Naive thymus-derived CD8-positive, alpha-beta T cell (primary cell): Measurements from ENCODE around the gene LMLN. TPM values are rescaled to one million over a fixed set of nuclear protein-coding genes. Genes with fewer than 3 reads are reported as not detected.
"Not testable (repeated sequence)": the region's sequence is repeated elsewhere in the genome, so short reads cannot be mapped to it uniquely, and the experiment has no call there.

Experiments used
- ATAC-seq, 2 donors: fragments of 150-1000 bp; cut with Tn5 transposase in 1 of 2; sonication (Bioruptor Pico), chemical (Tn5 transposase) in 1 of 2; 1 replicate in 1 of 2; 2 replicates in 1 of 2; pipeline ENCODE4 v1.10.0; 2021; ENCODE audit warnings: mild to moderate bottlenecking in 2 of 2, moderate library complexity in 2 of 2
- POLR2A ChIA-PET: fragments of 350-600 bp; sonication (Branson Sonifier 250); formaldehyde crosslinking; loops from one replicate; lab custom pipeline; 2021; ENCODE audit warnings: antibody characterized with exemption; lab: Charles Lee
- DNase-seq, 10 donors: peaks; one replicate each; pipeline versions ENCODE4 v3.0.0 to v3.0.0-alpha.2; 2020 to 2022
- H3K27ac Mint-ChIP-seq, 10 donors: one replicate each; pipeline ENCODE4 v1.8.0; 2020 to 2022; ENCODE audit warnings: mild to moderate bottlenecking in 10 of 10, mixed read lengths in 10 of 10, moderate library complexity in 4 of 10, inconsistent platforms in 1 of 10
- H3K27me3 Mint-ChIP-seq, 5 donors: one replicate each; pipeline ENCODE4 v1.8.0; 2021 to 2022; ENCODE audit warnings: mixed read lengths in 5 of 5
- H3K36me3 Mint-ChIP-seq, 3 donors: one replicate each; pipeline ENCODE4 v1.8.0; 2020 to 2022; ENCODE audit warnings: mixed read lengths in 3 of 3, mild to moderate bottlenecking in 2 of 3, inconsistent platforms in 1 of 3
- H3K4me1 Mint-ChIP-seq, 4 donors: one replicate each; pipeline ENCODE4 v1.8.0; 2021 to 2022; ENCODE audit warnings: mixed read lengths in 4 of 4
- H3K4me3 Mint-ChIP-seq, 10 donors: one replicate each; pipeline ENCODE4 v1.8.0; 2020 to 2022; ENCODE audit warnings: mild to moderate bottlenecking in 10 of 10, mixed read lengths in 10 of 10, moderate library complexity in 6 of 10, inconsistent platforms in 1 of 10
- H3K9me3 Mint-ChIP-seq, 9 donors: one replicate each; pipeline ENCODE4 v1.8.0; 2020 to 2022; ENCODE audit warnings: mixed read lengths in 9 of 9, mild to moderate bottlenecking in 3 of 9, inconsistent platforms in 1 of 9, moderate library complexity in 1 of 9
- polyA plus RNA-seq, 3 donors: library from polyadenylated mRNA; unstranded; fragments of 300-500 nt; fragmentation: Illumina TruSeq; gene quantifications; one replicate each; pipeline ENCODE4 v1.2.3, GENCODE V29; 2021
- total RNA-seq, 8 experiments: library from RNA in 2 of 8; stranded (reverse) in 2 of 8; gene quantifications; one replicate each; pipeline ENCODE4 v1.2.3 and lab custom pipeline; 2021 to 2026

Gene LMLN
- total and polyA plus RNA-seq, 5 experiments from 2014 or later, result 3.3 to 13.2 (median 4.9) TPM

DNA sequence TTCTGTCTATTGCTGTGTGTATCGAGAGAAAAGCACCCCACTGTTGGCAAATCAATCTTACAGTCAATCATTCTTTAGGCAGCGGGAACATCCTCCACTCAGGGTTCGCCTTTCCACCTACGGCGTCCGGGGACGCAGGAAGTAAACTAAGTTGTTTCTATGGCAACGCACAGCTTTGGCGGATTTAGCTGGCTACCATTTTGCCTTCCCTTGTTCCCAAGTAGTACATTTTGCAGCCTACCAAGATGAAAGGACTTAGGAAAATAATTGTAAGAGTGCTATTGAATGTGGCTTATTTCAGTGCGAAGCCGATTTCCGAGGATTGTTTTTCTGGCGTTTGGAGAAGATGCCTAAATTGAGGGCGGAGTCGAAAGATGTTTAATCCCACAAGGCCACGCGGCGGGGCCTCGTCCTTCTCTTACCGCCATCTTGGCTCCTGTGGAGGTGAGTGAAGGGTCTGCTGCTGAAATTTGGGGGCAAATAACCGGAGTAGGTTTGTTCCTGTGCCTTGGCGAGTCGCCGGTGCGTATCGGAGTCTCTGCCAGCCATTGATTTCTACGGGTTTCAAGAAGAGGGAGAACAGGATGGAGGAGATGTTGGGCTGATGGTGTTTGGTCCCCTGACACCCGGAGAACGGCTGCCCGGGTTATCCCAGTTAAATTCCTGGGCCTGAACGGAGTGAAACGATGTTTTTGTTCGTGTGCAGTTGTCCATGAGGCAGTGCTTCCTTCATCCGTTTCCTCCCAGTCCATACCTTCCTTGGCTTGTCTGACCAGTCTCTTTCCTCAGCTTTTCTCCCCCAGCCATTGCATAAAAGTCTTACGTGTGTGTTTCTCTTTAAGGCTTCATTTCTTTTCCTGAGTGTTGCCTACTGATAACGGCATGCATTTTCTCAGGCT, 10.0 kb upstream of the LMLN start, which contains the start of gene RPL35A:
RPL35A (plus strand) TSS at position 413 of the 899 bp plus-strand sequence. CDS start 778 bp downstream, outside the sequence.
- ATAC-seq (peak; percentile 91 to 92), DNase-seq (peak; percentile 73 to 100 (median 87))
- Mint-ChIP-seq H3K27ac (peak within 1 kb of the TSS; percentile 97 to 100 (median 100)), H3K4me1 (peaks cover 22 to 49% (median 44%) of the 10 kb centered on the region in 4 donors), H3K36me3 (peaks cover 7 to 48% (median 29%) of the 10 kb centered on the region in 3 donors), H3K4me3 (peak within 1 kb of the TSS; percentile 98 to 100 (median 99)), H3K27me3 (no peaks in the 10 kb centered on the region), H3K9me3 (no peaks in the 10 kb centered on the region)
- POLR2A ChIA-PET, result interaction anchor here (0.6 to 5.6 kb wide), 8 partner anchors 11 to 238 kb away, joined by 3 to 67 read pairs (median 3); partner anchors contain the start of genes LMLN and LRCH3

DNA sequence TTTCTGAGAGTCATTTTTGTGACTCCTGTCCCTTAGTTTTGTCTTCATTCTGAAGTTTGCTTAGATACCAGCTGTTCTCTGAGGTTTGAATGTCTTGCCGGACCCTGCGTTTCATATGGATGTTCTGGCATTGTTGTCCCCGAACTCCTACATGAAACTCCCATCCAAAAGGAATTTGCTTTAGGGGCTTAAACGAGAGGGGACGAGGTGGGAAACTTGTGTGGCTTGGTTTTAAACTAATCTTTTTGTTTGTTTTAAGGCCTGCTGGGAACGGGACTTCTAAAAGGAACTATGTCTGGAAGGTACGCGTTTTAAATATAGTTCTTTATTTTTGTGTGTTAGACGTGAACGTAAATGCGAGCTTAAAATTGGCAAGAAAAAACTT, 9.3 kb upstream of the LMLN start:
- H3K4me3 Mint-ChIP-seq, result peak overlapping the region; percentile 98 to 100 (median 99)
- H3K27ac Mint-ChIP-seq, result peak overlapping the region; percentile 97 to 100 (median 100)
- H3K27me3 Mint-ChIP-seq, result no peaks in the 10 kb centered on the region
- H3K4me1 Mint-ChIP-seq, result peaks cover 22 to 49% (median 44%) of the 10 kb centered on the region in 4 donors
- POLR2A ChIA-PET, result interaction anchor here (0.8 to 5.6 kb wide), 5 partner anchors 10 to 159 kb away, joined by 3 to 67 read pairs (median 3); partner anchors contain the start of genes LMLN and LRCH3
- no peaks in the 10 kb centered on the region for H3K9me3 Mint-ChIP-seq
- ATAC-seq (no peak), DNase-seq (no peak)
- peaks cover 7 to 54% (median 33%) of the 10 kb centered on the region in 3 donors for H3K36me3 Mint-ChIP-seq

DNA sequence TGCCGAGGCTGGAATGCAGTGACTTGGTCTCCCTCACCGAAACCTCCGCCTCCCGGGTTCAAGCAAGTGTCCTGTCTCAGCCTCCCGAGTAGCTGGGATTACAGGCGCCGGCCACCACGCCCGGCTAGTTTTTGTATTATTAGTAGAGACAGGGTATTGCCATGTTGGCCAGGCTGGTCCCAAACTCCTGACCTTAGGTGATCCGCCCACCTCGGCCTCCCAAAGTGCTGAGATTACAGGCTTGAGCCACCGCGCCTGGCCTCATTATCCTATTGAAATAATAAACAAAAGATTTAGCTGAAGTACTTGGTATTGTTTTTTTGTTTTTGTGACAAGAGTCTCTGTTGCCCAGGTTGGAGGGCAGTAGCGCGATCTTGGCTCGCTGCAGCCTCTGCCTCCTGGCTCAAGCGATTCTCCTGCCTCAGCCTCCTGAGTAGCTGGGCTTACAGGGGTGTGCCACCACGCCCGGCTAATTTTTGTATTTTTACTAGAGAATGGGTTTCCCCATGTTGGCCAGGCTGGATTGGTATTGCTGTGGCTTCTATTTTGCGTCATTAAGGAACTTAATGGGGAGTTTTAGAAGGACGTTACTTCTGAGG, 8.5 kb upstream of the LMLN start:
- no peak for ATAC-seq
- POLR2A ChIA-PET, result interaction anchor here (0.9 to 5.6 kb wide), 3 partner anchors 9 to 55 kb away, joined by 3 to 67 read pairs (median 3); partner anchors contain the start of gene LMLN
- DNase-seq, result no peak
- Mint-ChIP-seq H3K9me3 (no peaks in the 10 kb centered on the region), H3K27ac (peak overlapping the region; percentile 97 to 100 (median 100)), H3K36me3 (peaks cover 7 to 62% (median 40%) of the 10 kb centered on the region in 3 donors), H3K4me1 (peaks cover 22 to 51% (median 44%) of the 10 kb centered on the region in 4 donors), H3K27me3 (no peaks in the 10 kb centered on the region), H3K4me3 (peak overlapping the region; percentile 98 to 100 (median 99))

DNA sequence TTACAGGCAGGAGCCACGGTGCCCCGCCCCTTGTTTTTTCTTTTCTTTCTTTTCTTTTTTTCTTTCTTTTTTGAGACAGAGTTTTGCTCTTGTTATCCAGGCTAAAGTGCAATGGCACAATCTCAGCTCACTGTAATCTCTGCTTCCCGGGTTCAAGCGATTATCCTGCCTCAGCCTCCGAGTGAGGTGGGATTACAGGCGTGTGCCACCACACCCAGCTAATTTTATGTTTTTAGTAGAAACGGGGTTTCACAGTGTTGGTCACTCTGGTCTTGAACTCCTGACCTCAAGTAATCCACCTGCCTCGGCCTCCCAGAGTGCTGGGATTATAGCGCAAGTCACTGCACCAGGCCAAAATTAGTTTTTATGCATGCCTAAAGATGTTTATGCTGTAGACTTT, 7.6 kb upstream of the LMLN start:
- H3K27ac Mint-ChIP-seq, result peak overlapping the region in 5 of 10 donors; percentile 15 to 63 (median 41)
- H3K36me3 Mint-ChIP-seq, result peaks cover 7 to 72% (median 44%) of the 10 kb centered on the region in 3 donors
- no peaks in the 10 kb centered on the region for H3K9me3 Mint-ChIP-seq
- H3K4me3 Mint-ChIP-seq, result peak overlapping the region; percentile 12 to 99 (median 50)
- ATAC-seq, result no peak
- no peak for DNase-seq
- H3K4me1 Mint-ChIP-seq, result peaks cover 22 to 56% (median 48%) of the 10 kb centered on the region in 4 donors
- POLR2A ChIA-PET, result interaction anchor here (5.6 kb wide), 1 partner anchor 8 kb away, joined by 67 read pairs; the partner anchor contains the start of gene LMLN
- no peaks in the 10 kb centered on the region for H3K27me3 Mint-ChIP-seq

DNA sequence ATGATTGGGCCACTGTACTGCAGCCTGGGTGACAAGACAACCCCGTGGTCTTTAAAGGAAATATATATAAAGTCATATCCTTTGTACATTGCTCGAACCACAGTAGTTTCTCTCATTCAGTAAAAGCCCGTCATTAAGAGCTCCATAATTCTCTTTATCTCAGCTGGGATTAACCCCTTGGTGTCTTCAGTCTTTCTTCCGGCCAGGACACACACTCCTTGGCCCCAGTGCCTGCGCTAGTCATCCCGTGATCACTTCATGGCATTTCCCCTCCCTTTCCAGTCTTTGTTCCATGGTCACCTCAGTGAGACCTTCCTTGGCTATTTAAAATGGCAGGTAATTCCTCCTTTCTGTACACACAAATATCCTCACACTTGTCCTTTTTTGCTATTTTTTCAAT, 6.7 kb upstream of the LMLN start:
- no peaks in the 10 kb centered on the region for H3K9me3 Mint-ChIP-seq
- POLR2A ChIA-PET, result interaction anchor here (5.6 kb wide), 1 partner anchor 7 kb away, joined by 67 read pairs; the partner anchor contains the start of gene LMLN
- H3K4me3 Mint-ChIP-seq, result peak overlapping the region; percentile 11 to 80 (median 54)
- peak overlapping the region in 9 of 10 donors; percentile 25 to 87 (median 71) for H3K27ac Mint-ChIP-seq
- H3K4me1 Mint-ChIP-seq, result peaks cover 22 to 64% (median 57%) of the 10 kb centered on the region in 4 donors
- ATAC-seq (no peak), DNase-seq (no peak)
- no peaks in the 10 kb centered on the region for H3K27me3 Mint-ChIP-seq
- peaks cover 7 to 78% (median 44%) of the 10 kb centered on the region in 3 donors for H3K36me3 Mint-ChIP-seq

DNA sequence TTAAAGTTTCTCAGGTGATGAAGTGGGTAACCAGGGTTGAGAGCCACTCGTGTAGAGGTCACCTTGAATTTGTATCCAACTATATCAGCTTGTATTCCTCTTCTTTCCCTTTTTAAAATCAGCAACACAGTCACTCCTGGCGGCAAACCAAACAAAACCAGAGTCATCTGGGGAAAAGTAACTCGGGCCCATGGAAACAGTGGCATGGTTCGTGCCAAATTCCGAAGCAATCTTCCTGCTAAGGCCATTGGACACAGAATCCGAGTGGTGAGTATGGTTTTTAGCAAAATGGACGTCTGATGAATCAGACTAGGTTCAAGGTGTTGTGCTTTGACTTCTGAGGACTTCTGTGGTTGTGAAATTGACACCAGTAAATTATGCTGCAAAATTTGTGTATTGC, 6.1 kb upstream of the LMLN start:
- Mint-ChIP-seq H3K27ac (peak overlapping the region in 7 of 10 donors; percentile 1 to 87 (median 71)), H3K36me3 (peaks cover 7 to 80% (median 44%) of the 10 kb centered on the region in 3 donors), H3K9me3 (no peaks in the 10 kb centered on the region), H3K4me1 (peaks cover 22 to 66% (median 61%) of the 10 kb centered on the region in 4 donors), H3K27me3 (no peaks in the 10 kb centered on the region), H3K4me3 (peak overlapping the region in 7 of 10 donors; percentile 7 to 71 (median 49))
- no peak for ATAC-seq
- no peak for DNase-seq
- POLR2A ChIA-PET, result interaction anchor here (5.6 kb wide), 1 partner anchor 7 kb away, joined by 67 read pairs; the partner anchor contains the start of gene LMLN

DNA sequence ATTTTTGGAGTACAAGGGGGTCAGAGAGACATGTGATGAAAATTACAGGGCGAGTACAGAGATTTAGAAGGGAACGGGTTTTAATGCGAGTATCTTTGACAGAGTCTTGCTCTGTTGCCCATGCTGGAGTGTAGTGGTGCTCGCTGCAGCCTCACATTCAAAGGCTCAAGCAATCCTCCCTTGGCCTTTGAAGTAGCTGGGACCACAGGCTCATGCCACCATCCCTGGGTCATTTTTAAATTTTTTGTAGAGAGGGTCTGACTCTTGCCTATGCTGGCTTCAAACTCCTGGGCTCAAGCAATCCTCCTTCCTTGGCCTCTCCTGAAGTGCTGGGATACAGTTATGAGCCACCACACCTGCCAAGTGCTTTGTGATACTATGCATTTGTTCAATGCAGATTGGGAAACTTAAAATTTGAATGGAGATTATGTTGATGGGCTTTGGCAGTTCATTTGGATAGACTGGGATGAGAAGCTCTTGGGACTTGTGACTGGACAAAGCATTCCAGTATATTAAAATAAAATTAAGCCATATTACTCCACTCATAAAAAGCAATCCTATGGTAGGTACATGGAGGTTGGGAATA, 4.0 kb upstream of the LMLN start:
- Mint-ChIP-seq H3K9me3 (no peaks in the 10 kb centered on the region), H3K27me3 (no peaks in the 10 kb centered on the region), H3K27ac (peak overlapping the region in 3 of 10 donors; percentile 11 to 61 (median 60)), H3K4me1 (peaks cover 20 to 68% (median 63%) of the 10 kb centered on the region in 4 donors), H3K4me3 (peak overlapping the region in 1 of 10 donors; percentile 54), H3K36me3 (peaks cover 7 to 71% (median 38%) of the 10 kb centered on the region in 3 donors)
- DNase-seq (no peak), ATAC-seq (no peak)
- POLR2A ChIA-PET, result no interaction called here

DNA sequence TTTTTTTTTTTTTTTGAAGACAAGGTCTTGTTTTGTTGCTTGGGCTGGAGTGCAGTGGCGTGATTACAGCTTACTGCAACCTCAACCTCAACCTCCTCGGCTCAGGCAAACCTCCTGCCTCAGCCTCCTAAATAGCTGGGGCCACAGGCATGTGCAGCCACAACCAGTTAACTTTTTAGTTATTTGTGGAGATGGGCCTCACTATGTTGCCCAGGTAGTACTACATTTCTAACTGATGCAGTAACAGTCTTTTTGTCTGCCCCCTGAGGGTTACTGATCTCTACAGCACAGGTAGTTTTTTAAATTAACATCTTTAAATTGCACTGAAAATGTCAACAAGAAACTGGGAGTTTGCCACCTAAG, 3.4 kb upstream of the LMLN start:
- H3K4me3 Mint-ChIP-seq, result no peak overlapping the region
- POLR2A ChIA-PET, result no interaction called here
- H3K27me3 Mint-ChIP-seq, result no peaks in the 10 kb centered on the region
- peak overlapping the region in 7 of 10 donors; percentile 15 to 93 (median 69) for H3K27ac Mint-ChIP-seq
- DNase-seq (no peak), ATAC-seq (no peak)
- H3K9me3 Mint-ChIP-seq, result no peaks in the 10 kb centered on the region
- peaks cover 7 to 65% (median 38%) of the 10 kb centered on the region in 3 donors for H3K36me3 Mint-ChIP-seq
- peaks cover 23 to 67% (median 64%) of the 10 kb centered on the region in 4 donors for H3K4me1 Mint-ChIP-seq

DNA sequence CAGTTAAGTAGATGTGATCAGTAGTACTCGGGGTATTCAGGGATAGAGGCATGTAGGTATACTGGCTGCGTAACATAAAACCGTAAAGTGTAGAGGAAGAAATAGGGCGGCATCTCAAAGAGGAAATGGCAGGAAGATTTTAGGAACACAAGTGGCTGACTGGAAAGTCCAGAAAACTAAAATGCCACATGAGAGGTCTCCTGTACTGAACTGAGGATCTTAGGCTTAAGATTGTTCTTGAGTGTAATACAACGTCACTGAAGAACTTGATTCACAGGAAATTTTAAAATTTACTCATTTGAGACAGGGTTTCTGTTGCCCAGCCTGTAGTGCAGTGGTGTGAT, 2.3 kb upstream of the LMLN start:
- DNase-seq, result no peak

DNA sequence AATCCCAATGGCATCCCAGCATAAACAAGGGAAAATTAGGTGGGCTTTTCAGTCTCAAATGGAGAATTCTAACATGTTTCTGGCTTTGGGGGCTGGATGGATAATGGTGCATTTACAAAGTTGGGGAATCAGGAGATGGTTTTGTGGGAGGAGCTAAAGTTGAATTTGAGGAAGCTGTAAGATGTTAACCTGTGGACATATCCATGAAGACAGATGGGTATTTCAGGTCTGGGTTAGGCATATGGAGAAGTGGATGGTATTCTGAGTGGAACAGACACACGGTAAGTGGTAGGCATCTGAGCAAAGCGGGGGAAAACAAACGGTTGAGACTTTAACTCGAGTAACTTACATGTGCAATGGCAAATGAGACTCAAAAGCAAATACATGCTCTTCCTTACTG, 1.7 kb upstream of the LMLN start:
- ATAC-seq (no peak), DNase-seq (no peak)
- POLR2A ChIA-PET, result interaction anchor here (5.8 kb wide), 1 partner anchor 7 kb away, joined by 67 read pairs; the partner anchor contains the start of gene RPL35A
- no peaks in the 10 kb centered on the region for H3K27me3 Mint-ChIP-seq
- H3K4me3 Mint-ChIP-seq, result peak overlapping the region; percentile 30 to 71 (median 56)
- H3K27ac Mint-ChIP-seq, result peak overlapping the region; percentile 53 to 93 (median 84)
- peaks cover 7 to 49% (median 30%) of the 10 kb centered on the region in 3 donors for H3K36me3 Mint-ChIP-seq
- H3K9me3 Mint-ChIP-seq, result no peaks in the 10 kb centered on the region
- peaks cover 26 to 71% (median 68%) of the 10 kb centered on the region in 4 donors for H3K4me1 Mint-ChIP-seq

More for the DNA sequence above, 2.3 kb upstream of the LMLN start:
- no peak for ATAC-seq
- Mint-ChIP-seq H3K27me3 (no peaks in the 10 kb centered on the region), H3K36me3 (peaks cover 7 to 55% (median 33%) of the 10 kb centered on the region in 3 donors), H3K4me3 (peak overlapping the region in 3 of 10 donors; percentile 6 to 40 (median 20)), H3K9me3 (no peaks in the 10 kb centered on the region), H3K4me1 (peaks cover 27 to 72% (median 68%) of the 10 kb centered on the region in 4 donors), H3K27ac (peak overlapping the region; percentile 51 to 93 (median 81))
- POLR2A ChIA-PET, result interaction anchor here (5.8 kb wide), 1 partner anchor 7 kb away, joined by 67 read pairs; the partner anchor contains the start of gene RPL35A

DNA sequence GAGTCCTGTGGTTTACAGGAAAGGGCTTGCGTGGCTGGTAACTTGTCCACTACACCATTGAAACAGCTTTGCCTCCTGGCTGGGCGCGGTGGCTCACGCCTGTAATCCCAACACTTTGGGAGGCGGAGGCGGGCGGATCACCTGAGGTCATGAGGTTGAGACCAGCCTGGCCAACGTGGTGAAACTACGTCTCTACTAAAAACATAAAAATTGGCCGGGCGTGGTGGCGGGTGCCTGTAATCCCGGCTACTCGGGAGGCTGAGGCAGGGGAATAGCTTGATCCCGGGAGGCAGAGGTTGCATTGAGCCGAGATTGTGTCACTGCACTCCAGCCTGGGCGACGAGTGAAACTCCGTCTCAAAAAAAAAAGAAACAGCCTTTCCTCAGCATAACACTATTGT, 1.2 kb upstream of the LMLN start:
- Mint-ChIP-seq H3K36me3 (peaks cover 3 to 44% (median 25%) of the 10 kb centered on the region in 3 donors), H3K27ac (peak overlapping the region; percentile 53 to 98 (median 91)), H3K4me1 (peaks cover 21 to 68% (median 66%) of the 10 kb centered on the region in 4 donors), H3K4me3 (peak overlapping the region in 8 of 10 donors; percentile 7 to 91 (median 48))
- POLR2A ChIA-PET, result interaction anchor here (5.8 kb wide), 1 partner anchor 8 kb away, joined by 67 read pairs; the partner anchor contains the start of gene RPL35A
- not testable (repeated sequence) for H3K9me3 Mint-ChIP-seq, H3K27me3 Mint-ChIP-seq, ATAC-seq, DNase-seq
